HepG2 (cell line): ENCODE measurements around the gene HPDL. TPM values are rescaled to one million over a fixed set of nuclear protein-coding genes. Genes with fewer than 3 reads are reported as not detected.

Experiments used
- E2F2 ChIP-seq: sonication (generic); formaldehyde crosslinking; IDR thresholded peaks from 2 replicates; pipeline ENCODE4 v1.4.0; 2020; ENCODE audit warnings: missing genetic modification reagents, borderline replicate concordance
- EEA1 ChIP-seq: sonication (generic); formaldehyde crosslinking; IDR thresholded peaks from 2 replicates; pipeline ENCODE4 v1.5.1; 2020; ENCODE audit warnings: mild to moderate bottlenecking, missing genetic modification reagents, borderline replicate concordance
- KDM4B ChIP-seq: sonication (generic); formaldehyde crosslinking; IDR thresholded peaks from 2 replicates; pipeline ENCODE4 v1.4.0; 2020; ENCODE audit warnings: missing genetic modification reagents
- MLX ChIP-seq: IDR thresholded peaks from 2 replicates; pipeline ENCODE4 v1.6.1; 2016
- NR1H2 ChIP-seq: sonication (generic); formaldehyde crosslinking; IDR thresholded peaks from 2 replicates; pipeline ENCODE4 v1.8.1; 2022; ENCODE audit warnings: low read depth, missing genetic modification reagents, borderline replicate concordance
- PHB2 ChIP-seq: fragments of 450-650 bp; IDR thresholded peaks from 2 replicates; pipeline ENCODE4 v1.6.1; 2018; ENCODE audit not compliant: partially characterized antibody
- PRDM15 ChIP-seq: sonication (generic); formaldehyde crosslinking; IDR thresholded peaks from 2 replicates; pipeline ENCODE4 v1.4.0; 2020; ENCODE audit warnings: missing genetic modification reagents
- SMAD9 ChIP-seq: sonication (generic); formaldehyde crosslinking; IDR thresholded peaks from 2 replicates; pipeline ENCODE4 v1.5.1; 2020; ENCODE audit warnings: mild to moderate bottlenecking, missing genetic modification reagents
- SRSF4 ChIP-seq: fragments of 200-400 bp; formaldehyde crosslinking; IDR thresholded peaks from one replicate; pipeline ENCODE4 v1.6.1; 2018; ENCODE audit warnings: mild to moderate bottlenecking, low read depth, low read length, moderate library complexity; ENCODE audit not compliant: poor library complexity, severe bottlenecking
- ZHX1 ChIP-seq: sonication (generic); formaldehyde crosslinking; IDR thresholded peaks from 2 replicates; pipeline ENCODE4 v1.8.1; 2022; ENCODE audit warnings: low read depth, mild to moderate bottlenecking, missing genetic modification reagents
- ZKSCAN8 ChIP-seq: IDR thresholded peaks from 2 replicates; pipeline ENCODE4 v1.6.1; 2016; ENCODE audit warnings: borderline replicate concordance, missing genetic modification reagents, missing compliant biosample characterization
- ZNF136 ChIP-seq: sonication (generic); formaldehyde crosslinking; IDR thresholded peaks from 2 replicates; pipeline ENCODE4 v1.8.1; 2022; ENCODE audit warnings: low read depth, mild to moderate bottlenecking, moderate library complexity, missing genetic modification reagents
- ZNF34 ChIP-seq: sonication (generic); formaldehyde crosslinking; IDR thresholded peaks from 2 replicates; pipeline ENCODE4 v1.4.0; 2020; ENCODE audit warnings: mild to moderate bottlenecking, missing genetic modification reagents, borderline replicate concordance
- ZNF354B ChIP-seq: sonication (generic); formaldehyde crosslinking; IDR thresholded peaks from 2 replicates; pipeline ENCODE4 v1.8.0; 2022; ENCODE audit warnings: mild to moderate bottlenecking, missing genetic modification reagents
- ZNF556 ChIP-seq: sonication (generic); formaldehyde crosslinking; IDR thresholded peaks from 2 replicates; pipeline ENCODE4 v1.4.0; 2020; ENCODE audit warnings: mild to moderate bottlenecking, missing genetic modification reagents, borderline replicate concordance
- ZNF670 ChIP-seq: sonication (generic); formaldehyde crosslinking; IDR thresholded peaks from 2 replicates; pipeline ENCODE4 v1.8.0; 2022; ENCODE audit warnings: mild to moderate bottlenecking, missing genetic modification reagents, borderline replicate concordance
- ZNF704 ChIP-seq: sonication (generic); formaldehyde crosslinking; IDR thresholded peaks from 2 replicates; pipeline ENCODE4 v1.8.1; 2023; ENCODE audit warnings: mild to moderate bottlenecking, inconsistent platforms, moderate library complexity, missing genetic modification reagents, borderline replicate concordance
- ZSCAN21 ChIP-seq: sonication (generic); formaldehyde crosslinking; IDR thresholded peaks from 2 replicates; pipeline ENCODE4 v1.8.0; 2022; ENCODE audit warnings: mild to moderate bottlenecking, missing genetic modification reagents, moderate library complexity, borderline replicate concordance
- ZSCAN29 ChIP-seq: sonication (generic); formaldehyde crosslinking; conservative IDR thresholded peaks from 2 replicates; pipeline ENCODE4 v1.4.0; 2020; ENCODE audit warnings: mild to moderate bottlenecking, missing genetic modification reagents
- polyA plus RNA-seq, 8 experiments: library from polyadenylated mRNA; depleted of rRNA in 3 of 8; stranded (reverse) in 7 of 8; unstranded in 1 of 8; fragments of >200 nt; fragmentation: Illumina TruSeq in 4 of 8; extraction: Trizol in 4 of 8; gene quantifications; 2 replicates each; pipeline versions ENCODE4 v1.2.1 to v1.2.3, GENCODE V29; 2011 to 2016; ENCODE audit warnings: low read depth in 4 of 8, missing spikeins in 1 of 8, mixed read lengths in 1 of 8; ENCODE audit not compliant: insufficient read depth in 1 of 8
- total RNA-seq, 5 experiments: library from RNA; depleted of rRNA; stranded (reverse); fragments of >200 nt; fragmentation: Illumina TruSeq; extraction: Trizol; gene quantifications; 2 replicates each; pipeline ENCODE4 v1.2.3, GENCODE V29; 2016; ENCODE audit warnings: low read depth in 1 of 5

Gene HPDL
- total and polyA plus RNA-seq, 2 of the 13 experiments (the other 11 are each of a cell fraction or from before 2014, with no cell fraction given), result not detected

GRCh38 chr1:45304311-45305081 is 22.2 kb upstream of the HPDL start (continued):
- TF ChIP-seq PRDM15 (CRISPR knock-in tag) (no peak), ZNF136 (no peak), E2F2 (no peak), KDM4B (no peak; the same call in 1 of the 2 replicates), ZNF670 (CRISPR knock-in tag) (0 out of 2 replicates have a peak, but pooled peaks have one; percentile 23), ZSCAN29 (CRISPR knock-in tag) (no peak), PHB2 (no peak), NR1H2 (CRISPR knock-in tag) (no peak), SMAD9 (no peak), ZSCAN21 (CRISPR knock-in tag) (0 out of 2 replicates have a peak, but pooled peaks have one; percentile 2), ZNF34 (no peak), ZHX1 (CRISPR knock-in tag) (0 out of 2 replicates have a peak, but pooled peaks have one; percentile 4), EEA1 (CRISPR knock-in tag) (no peak), ZKSCAN8 (CRISPR knock-in tag) (0 out of 2 replicates have a peak, but pooled peaks have one; percentile 1), ZNF556 (CRISPR knock-in tag) (no peak), MLX (CRISPR knock-in tag) (no peak), SRSF4 (no peak), ZNF354B (CRISPR knock-in tag) (no peak), ZNF704 (no peak)
